ENCODE results near the gene MARCHF2.

Gene MARCHF2

GRCh38 chr19:8387688-8388611 is 25.2 kb upstream of the MARCHF2 start:
- DNase-seq (ENCODE audit: low spot score) = no peak

- no peak for DNase-seq (ENCODE audit: low spot score)
Observed at GRCh38 chr19:8388612-8388958, 24.5 kb upstream of the MARCHF2 start.

DNA sequence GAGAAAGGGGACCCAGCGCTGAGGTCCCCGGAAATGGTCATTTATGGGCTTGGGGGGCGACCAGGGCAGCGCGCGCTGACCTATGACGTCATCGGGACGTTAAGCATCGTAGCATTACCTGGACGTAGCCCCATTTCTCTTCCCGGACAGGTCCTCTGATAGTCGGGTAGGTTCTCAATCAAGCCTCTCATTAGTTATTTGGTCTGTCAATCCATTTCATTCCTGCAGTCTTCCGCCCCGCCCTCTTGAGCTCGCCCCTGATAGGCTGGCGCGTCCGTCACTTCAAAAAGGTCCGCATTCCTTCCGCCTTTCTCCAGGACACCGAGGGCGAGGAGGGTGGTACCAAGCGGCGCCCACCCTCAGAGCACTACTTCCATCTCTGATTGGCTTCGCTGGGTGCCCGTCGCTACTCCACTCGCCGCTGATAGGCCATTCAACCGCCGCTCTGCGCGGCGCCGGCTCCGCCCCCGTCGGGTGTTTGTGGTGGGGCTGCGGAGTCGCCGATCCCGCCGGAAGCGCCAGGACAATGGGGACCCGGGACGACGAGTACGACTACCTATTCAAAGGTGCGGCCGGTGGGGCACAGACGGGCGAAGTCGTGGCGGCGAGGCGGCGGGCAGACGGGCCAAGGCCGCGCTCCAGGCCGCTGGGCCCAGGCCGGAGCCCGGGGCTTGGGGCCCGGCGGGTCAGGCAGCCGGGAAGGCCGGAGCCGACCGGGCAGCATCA is 23.1 kb upstream of the MARCHF2 start, which contains the start of gene RAB11B:
Gene RAB11B, plus strand, starts transcription at position 470 of the 726 bp plus-strand sequence. Its CDS starts 57 bp downstream, at position 527.
- peak; percentile 100 for DNase-seq (ENCODE audit: low spot score)

- peak; percentile 90 for DNase-seq (ENCODE audit: low spot score)
Observed at GRCh38 chr19:8390617-8390981, 22.5 kb upstream of the MARCHF2 start.

- no peak for DNase-seq (ENCODE audit: low spot score)
Observed at GRCh38 chr19:8391198-8392016, 21.7 kb upstream of the MARCHF2 start.

- no peak for DNase-seq (ENCODE audit: low spot score)
Observed at GRCh38 chr19:8392017-8392591, 21.0 kb upstream of the MARCHF2 start.

DNA sequence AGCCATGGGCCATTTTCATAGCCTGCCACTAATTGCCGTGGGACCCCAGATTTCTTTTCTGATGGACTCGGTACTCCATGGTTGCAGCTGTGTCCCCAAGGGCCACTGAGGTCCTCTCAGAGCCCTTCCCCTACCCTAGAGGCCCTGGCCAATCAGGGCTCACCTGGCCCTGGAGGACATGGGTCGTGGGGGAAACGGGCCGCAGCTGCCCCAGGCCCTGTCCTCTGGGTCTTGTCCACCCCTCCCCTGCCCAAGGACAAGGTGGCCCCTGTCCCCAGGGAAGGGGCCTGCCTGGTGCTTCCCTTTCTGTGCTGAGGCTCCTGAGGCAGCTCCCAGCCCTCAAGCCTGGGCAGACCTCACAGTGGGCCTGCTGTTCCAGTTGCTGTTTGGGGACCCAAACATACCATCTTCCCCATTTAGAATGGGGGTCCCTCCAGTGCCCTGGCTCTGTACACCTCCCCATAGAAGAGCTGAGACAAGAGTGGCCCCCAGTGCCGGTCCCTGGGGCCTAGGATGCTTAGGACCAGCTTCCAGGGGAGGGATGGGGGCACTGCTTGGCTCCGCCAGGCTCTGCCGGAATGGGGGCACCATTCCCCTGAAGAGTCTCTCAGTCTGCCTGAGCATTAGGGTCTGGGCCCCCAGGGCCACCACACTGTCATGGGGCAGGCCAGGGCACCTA is 19.8 kb upstream of the MARCHF2 start:
- no peak for DNase-seq (ENCODE audit: low spot score)

GRCh38 chr19:8393871-8394250 is 19.2 kb upstream of the MARCHF2 start:
- no peak for DNase-seq (ENCODE audit: low spot score)

DNA sequence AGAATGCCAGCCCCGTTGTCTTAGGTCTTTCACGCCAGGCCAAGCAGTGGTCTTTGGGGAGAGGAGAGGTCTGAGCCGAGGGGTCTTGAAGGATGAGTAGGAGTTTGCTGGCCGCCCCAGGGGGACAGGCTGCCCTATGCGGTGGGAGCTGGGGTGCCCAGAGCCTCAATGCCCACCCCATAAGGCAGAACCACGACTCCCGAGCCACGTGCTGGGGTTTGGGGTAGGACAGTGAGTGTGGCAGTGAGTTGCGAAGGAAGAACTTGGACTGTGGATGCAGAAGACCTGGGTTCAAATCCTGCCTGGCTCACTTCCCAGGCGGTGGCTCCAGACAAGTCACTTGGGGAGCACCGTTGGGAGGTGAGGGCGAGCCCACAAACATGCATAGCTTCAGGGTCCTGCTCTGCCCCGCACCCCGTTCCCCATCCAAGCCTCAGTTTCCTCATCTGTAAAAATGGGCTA is 17.5 kb upstream of the MARCHF2 start:
- DNase-seq (ENCODE audit: low spot score) = no peak

DNA sequence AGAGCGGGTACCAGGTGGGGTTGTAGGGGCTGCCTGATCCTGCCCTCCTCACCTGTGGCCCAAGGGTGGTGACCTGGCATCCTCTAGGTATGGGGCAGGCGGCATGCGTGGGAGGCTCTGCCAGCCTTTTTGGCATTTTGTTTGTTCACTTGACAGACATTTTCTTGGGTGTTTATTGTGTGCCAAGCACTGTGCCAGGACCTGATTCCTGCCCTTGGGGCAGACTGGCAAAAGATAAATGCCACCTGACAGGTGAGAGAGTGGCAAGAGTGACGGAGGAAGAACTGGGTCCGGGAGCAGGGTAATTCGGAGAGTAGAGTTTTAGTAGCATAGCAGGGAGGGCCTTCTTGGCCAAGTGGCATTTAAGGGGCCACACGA is 16.9 kb upstream of the MARCHF2 start:
- no peak for DNase-seq (ENCODE audit: low spot score)

DNA sequence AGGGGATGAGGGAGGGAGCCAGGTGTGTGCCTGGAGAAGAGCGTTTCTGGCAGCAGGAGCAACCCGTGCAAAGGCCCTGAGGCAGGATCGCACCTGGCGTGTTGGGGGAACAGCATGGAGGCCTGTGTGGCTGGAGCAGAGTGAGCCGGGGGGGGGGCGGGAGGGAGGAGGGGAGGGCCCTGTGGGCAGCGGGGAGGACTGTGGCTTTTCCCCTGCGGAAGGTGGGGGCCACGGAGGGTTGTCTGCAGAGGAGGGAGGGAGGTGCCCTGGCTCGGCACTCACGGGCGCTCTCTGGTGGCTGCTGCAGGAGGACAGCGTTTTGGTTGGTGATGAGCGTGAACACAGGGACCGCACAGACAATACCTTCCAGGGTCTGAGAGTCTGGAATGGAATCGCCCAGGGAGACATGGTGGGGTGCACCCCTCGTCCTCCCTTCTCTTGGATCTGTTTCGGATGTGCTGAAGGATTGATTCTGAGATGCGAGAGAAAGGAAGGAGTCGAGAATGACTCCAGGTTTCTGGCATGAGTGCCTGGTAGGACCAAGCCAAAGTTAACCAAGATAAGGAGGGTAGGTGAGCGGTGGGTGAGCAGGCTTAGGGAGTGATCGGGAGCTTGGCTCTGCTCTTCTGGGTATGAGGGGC is 16.4 kb upstream of the MARCHF2 start:
- peak; percentile 77 for DNase-seq (ENCODE audit: low spot score)

DNA sequence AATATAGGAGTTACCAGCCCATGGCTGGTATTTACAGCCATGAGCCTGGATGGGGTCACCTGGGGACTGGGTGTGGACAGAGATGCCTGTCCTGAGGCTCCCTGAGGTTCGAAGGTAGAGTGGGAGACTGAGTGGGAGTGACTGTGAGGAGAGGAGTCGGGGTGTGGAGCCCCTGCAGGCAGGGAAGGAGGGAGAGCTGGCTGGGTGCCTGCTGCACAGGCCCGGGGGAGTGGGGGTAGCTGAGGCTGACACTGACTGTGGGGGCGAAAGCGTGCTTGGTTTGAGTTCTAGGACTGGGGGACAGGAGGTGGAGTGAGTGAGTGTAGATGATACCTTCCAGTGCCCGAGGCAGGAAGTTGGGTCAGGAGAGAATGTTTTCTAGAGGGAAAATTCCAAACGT is 15.8 kb upstream of the MARCHF2 start:
- no peak for DNase-seq (ENCODE audit: low spot score)

DNA sequence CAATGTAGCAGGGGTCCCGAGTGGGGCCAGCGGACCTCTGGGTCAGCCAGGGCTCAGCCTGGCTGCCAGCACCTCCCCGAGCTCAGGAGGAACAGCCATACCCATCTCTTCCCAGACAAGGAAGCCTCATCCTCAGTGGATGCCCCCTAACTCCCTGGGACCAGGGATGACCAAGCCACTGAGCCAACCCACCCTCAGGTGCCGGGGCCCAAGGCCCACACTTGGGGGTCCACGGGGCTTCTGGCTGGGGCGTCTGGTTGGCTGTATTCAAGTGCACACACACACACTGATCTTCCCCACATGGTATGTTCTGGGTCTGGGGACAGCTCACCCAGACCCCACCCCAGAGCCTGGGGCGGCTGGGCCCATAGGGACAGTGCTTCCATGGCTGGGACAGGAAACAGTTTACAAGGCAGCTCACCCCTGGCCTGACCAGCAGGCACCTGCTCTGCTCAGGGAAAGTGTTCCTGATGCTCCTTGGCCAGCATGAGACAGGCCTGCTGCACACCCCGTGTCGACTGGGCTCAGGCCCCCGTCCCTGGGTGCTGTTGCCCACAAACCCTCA is 15.3 kb upstream of the MARCHF2 start:
- DNase-seq (ENCODE audit: low spot score) = no peak

- no peak for DNase-seq (ENCODE audit: low spot score)
Observed at GRCh38 chr19:8398311-8398771, 14.8 kb upstream of the MARCHF2 start.

DNA sequence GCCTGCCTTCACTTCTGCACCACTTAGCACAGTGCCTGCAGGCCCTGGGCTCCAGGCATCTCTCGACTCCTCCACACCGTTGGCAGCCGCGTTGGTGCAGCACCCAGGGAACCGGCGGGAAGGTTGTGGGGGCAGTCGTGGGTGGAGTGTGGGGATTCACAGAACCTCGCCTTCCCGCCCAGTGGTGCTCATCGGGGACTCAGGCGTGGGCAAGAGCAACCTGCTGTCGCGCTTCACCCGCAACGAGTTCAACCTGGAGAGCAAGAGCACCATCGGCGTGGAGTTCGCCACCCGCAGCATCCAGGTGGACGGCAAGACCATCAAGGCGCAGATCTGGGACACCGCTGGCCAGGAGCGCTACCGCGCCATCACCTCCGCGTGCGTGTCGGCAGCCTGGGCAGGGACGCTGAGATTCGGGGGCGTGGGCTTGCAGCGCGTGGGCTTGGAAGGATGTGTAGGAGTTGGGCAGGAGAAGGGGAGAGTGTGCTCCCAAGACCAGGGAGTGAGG is 13.4 kb upstream of the MARCHF2 start:
- DNase-seq (ENCODE audit: low spot score) = no peak

DNA sequence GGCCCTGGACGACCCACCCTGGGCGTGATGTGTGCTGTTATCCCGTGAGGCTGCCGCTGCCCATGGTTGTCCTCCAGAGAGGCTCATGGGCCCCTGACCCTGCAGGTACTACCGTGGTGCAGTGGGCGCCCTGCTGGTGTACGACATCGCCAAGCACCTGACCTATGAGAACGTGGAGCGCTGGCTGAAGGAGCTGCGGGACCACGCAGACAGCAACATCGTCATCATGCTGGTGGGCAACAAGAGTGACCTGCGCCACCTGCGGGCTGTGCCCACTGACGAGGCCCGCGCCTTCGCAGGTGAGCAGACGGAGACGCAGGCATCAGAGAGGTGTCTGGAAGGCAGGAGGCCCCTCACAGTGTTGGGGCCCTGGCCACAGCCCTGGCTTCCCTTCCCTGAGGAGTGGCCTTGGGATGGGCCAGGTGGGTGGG is 11.1 kb upstream of the MARCHF2 start:
- no peak for DNase-seq (ENCODE audit: low spot score)

- no peak for DNase-seq (ENCODE audit: low spot score)
Observed at GRCh38 chr19:8403098-8403819, 9.8 kb upstream of the MARCHF2 start.

GRCh38 chr19:8403820-8404109 is 9.3 kb upstream of the MARCHF2 start:
- DNase-seq (ENCODE audit: low spot score) = no peak

DNA sequence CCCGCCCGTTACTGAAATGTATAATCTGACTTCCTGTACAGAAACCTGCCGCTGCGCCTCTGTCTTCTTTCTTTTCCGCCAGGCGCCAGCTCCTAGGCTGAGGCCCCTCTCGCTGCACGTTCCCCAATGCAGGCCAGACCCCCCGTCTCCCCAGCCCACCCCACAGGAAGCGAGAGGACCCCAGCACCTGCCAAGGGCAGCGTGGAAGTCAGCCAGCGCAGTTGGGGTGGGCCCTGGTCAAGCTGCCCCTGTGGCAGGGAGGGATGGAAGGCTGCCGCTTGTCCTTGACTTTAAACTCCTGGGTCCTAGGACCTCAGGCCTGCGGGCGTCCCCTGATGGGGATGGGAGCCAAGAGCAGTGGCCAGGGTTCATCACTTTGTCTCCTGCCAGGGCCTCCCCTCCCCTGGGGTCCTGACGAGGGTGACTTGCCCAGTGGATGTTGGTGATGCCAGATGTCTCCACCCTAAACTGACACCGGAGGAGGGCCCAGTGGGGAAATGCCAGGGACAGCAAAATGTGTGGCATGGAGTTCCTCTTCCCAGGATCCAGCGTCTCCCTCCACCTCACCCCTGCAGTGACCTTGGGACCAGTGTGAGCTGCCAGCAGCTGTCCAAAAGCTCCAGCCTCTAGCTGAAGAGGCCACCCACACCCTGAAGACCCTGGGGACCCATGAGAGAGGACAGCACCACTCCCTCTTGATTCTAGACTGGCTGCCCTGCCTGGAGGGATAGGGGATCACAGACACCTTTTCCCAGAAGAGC is 8.5 kb upstream of the MARCHF2 start:
- no peak for DNase-seq (ENCODE audit: low spot score)
